Hematopoietic multipotent progenitor cell (in vitro differentiated cells): ENCODE data around the gene ABT1. TPM values are rescaled to one million over a fixed set of nuclear protein-coding genes. Genes with fewer than 3 reads are reported as not detected.

Source experiments
- DNase-seq, 3 donors: peaks; one replicate each; pipeline ENCODE4 v3.0.0-alpha.2; 2011 to 2015; ENCODE audit warnings: low read depth in 2 of 3, low spot score in 2 of 3
- total RNA-seq: library from RNA; depleted of rRNA; stranded (reverse); fragments of >200 nt; gene quantifications from one replicate; pipeline ENCODE4 v1.2.3, GENCODE V29; 2012

Gene ABT1
- total RNA-seq, 1 donor = 23.2 TPM

GRCh38 chr6:26600759-26601158 lies 4.0 kb downstream of the ABT1 start:
- DNase-seq = no peak

DNA sequence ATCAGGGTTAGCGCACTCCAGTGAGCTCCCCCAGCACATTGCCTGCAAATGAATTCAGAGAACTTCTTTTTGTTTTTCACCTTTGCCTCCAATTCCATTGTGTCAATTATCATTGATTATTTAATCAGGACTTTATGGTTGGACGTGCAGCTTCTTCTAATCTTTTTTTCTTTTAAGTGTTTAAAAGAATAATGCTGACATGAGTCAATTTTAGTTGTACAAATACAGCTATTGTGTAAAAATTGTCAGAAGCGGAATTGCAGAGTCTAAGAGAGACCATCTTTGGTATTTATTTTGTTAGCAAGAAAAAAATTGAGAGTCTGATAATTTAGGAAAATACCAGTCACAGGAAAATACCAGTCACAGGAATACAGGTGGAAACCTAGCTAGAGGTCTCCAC lies 5.5 kb downstream of the ABT1 start:
- DNase-seq = no peak

GRCh38 chr6:26604026-26604425 lies 7.3 kb downstream of the ABT1 start:
- DNase-seq = no peak

DNA sequence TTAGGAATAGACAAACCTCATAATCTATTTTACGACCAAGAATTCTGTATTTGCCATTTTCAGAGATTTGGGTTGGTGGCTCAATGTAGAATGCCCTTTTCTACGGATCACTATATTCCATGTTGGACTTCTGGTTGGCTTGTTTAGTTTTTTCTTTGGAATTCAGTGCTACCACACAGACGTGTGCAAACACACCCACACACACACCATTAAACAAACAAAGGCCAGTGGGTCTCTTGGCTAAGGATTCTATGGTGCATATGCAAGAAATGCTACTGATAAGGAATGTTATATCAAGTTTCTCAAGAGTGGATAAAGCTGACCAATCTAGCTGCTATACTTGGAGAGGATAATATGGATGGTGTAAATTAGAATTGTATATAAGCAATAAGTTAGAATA lies 8.0 kb downstream of the ABT1 start:
- no peak for DNase-seq

- peak; percentile 37 to 84 (median 68) for DNase-seq
Observed at GRCh38 chr6:26607434-26608230, 10.9 kb downstream of the ABT1 start.

DNA sequence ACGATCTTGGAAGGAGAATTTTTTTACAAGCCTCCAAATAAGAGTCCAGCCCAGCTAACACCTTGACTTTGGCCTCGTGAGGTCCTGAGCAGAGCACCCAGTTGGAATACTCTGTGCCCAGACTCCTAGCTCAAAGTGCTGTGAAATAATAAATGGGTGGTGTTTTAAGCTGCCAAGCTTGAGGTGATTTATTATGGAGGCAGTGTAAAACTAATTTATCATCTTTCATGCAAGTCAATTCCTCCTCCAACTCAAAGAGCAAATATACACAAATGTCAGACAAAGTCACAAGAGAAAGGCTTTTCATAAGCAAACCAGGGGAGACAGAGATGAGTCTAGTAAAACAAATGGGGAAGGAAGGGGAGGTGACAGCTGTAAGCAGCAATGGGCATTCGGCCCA lies 12.7 kb downstream of the ABT1 start:
- no peak for DNase-seq

GRCh38 chr6:26611599-26611998 lies 14.8 kb downstream of the ABT1 start:
- no peak for DNase-seq

GRCh38 chr6:26613201-26613600 lies 16.4 kb downstream of the ABT1 start:
- DNase-seq = no peak

DNA sequence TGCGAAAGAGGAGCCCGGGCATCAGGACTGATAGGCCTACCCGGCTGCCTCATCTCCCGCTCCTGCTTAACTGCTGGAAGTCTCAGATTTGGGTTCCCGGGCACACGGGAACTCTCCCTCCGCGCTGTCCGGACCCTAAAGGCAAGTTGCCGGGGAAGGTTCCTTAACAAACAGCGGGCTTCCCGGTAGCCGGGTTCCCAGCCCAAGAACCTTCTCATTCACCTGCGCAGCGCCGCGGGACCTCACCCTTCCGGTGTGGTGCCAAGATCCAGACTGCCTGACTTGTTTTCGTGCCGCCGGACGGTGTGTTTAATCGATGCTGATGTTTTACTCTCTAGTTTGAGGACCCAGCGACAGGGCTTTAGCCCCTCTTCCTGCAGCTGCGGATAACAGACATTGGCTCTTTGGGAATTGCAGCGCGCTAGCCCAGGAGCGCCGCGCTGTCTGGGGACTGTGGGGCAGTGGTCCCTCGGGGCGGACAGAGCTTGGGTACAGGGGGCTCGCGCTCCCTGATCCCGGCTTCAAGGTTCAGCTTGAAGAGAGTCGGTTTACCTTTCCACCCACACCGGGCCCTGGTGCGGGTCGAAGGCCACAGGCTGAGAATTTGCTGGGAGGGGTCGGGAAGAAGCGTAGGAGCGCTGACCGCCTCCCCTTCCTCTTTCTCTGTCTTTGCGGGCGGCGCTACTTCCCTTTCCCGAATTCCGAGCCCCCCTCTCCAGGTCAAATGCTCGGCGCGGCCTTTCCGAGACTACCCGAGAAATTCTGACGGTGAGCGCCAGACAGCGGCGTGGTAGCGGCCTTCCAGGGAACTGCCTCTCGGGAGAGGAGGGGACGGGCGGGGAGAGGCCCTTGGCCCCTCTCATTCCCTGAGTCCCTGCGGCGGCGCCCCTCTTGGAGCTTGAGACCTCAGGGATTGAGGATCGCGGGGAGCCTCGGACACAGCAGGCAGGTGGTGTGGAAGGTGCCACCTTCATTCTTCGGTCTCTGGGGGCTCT lies 17.2 kb downstream of the ABT1 start:
- no peak for DNase-seq

DNA sequence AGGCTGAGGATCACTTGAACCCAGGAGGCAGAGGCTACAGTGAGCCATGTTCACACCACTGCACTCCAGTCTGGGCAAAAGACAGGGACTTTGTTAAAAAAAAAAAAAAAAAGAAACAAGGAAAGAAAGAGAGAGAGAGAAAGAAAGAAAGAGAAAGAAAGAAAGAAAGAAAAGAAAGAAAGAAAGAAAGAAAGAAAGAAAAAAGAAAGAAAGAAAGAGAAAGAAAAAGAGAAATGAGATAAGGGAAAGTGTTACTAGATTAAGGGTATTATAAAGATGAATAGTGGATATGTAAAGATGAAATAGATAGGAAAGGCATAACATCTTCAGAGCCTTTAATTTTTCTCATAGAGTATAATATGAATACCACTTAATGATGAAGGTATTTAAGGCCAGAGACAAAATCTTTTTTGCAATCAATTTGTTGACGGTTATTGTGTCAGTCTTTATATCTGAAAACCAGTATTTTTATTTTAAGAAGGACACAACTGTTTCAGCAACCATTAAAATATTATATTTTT lies 26.6 kb downstream of the ABT1 start:
- no peak for DNase-seq

DNA sequence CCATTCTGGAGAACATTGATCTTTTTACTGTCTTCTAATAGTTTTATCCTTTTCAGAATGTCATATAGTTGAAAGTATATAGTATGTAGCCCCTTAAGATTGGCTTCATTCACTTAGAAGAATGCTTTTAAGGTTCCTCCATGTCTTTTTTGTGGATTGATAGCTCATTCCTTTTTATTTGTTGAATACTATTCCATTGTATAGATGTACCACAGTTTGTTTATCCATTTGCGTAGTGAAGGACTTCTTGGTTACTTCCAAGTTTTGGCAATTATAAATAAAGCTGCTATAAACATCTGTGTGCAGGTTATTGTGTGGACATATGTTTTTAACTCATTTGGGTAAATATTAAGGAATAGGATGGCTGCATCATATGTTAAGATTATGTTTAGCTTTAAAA lies 27.8 kb downstream of the ABT1 start:
- no peak for DNase-seq

GRCh38 chr6:26627843-26628242 lies 31.1 kb downstream of the ABT1 start:
- DNase-seq = no peak

- no peak for DNase-seq
Observed at GRCh38 chr6:26629359-26629758, 32.6 kb downstream of the ABT1 start.

- no peak for DNase-seq
Observed at GRCh38 chr6:26640806-26641205, 44.1 kb downstream of the ABT1 start.

DNA sequence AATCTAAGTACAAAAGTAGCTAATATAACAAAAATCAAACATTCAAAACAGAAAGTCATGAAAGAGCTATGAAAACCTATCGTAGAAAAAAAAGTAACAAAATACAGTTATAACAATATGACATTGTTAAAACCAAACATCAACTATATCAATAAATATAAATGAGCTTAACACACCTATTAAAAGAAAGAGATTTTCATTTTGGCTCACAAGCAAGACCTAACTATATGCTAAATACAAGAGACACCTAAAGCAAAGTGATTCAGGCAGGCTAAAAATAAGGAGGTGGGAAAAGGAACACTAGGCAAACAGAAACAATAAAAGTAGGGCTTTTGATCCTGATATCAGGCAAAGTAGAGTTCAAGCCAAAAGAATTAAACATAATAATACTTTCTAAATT lies 49.3 kb downstream of the ABT1 start:
- DNase-seq = no peak

Other genes with a start within 250 kb of the ABT1 start
- 42.0 TPM for gene BTN3A2, start 231.8 kb upstream of the ABT1 start, total RNA-seq
- gene BTN2A2, start 213.8 kb upstream of the ABT1 start, total RNA-seq = 18.6 TPM
- gene BTN3A1, start 194.7 kb upstream of the ABT1 start, total RNA-seq = 26.7 TPM
- 21.0 TPM for gene BTN3A3, start 156.4 kb upstream of the ABT1 start, total RNA-seq
- 10.0 TPM for gene BTN2A1, start 139.0 kb upstream of the ABT1 start, total RNA-seq
- gene BTN1A1, start 96.7 kb upstream of the ABT1 start, total RNA-seq = not detected
- 31.8 TPM for gene HMGN4, start 58.6 kb upstream of the ABT1 start, total RNA-seq
- 4.8 TPM for gene ZNF322, start 62.8 kb downstream of the ABT1 start, total RNA-seq